IPS-15b (cell line): ENCODE results near the gene ADGRF5.

Experiments used
- H3K27me3 ChIP-seq: one replicate; pipeline ENCODE4 v1.6.1; 2013; ENCODE audit warnings: low read length; ENCODE audit not compliant: control insufficient read depth, insufficient read depth
- H3K36me3 ChIP-seq: one replicate; pipeline ENCODE4 v1.6.1; 2013; ENCODE audit warnings: low read length; ENCODE audit not compliant: control insufficient read depth, insufficient read depth
- H3K4me1 ChIP-seq: one replicate; pipeline ENCODE4 v1.6.1; 2013; ENCODE audit warnings: mild to moderate bottlenecking, low read length; ENCODE audit not compliant: control insufficient read depth, insufficient read depth
- H3K4me3 ChIP-seq: one replicate; pipeline ENCODE4 v1.5.1; 2013; ENCODE audit warnings: low read depth, low read length
- H3K9ac ChIP-seq: one replicate; pipeline ENCODE4 v1.6.1; 2013; ENCODE audit warnings: low read depth, mild to moderate bottlenecking, low read length
- H3K9me3 ChIP-seq: one replicate; pipeline ENCODE4 v1.6.1; 2013; ENCODE audit warnings: mild to moderate bottlenecking, low read length; ENCODE audit not compliant: control insufficient read depth, insufficient read depth

Gene ADGRF5

DNA sequence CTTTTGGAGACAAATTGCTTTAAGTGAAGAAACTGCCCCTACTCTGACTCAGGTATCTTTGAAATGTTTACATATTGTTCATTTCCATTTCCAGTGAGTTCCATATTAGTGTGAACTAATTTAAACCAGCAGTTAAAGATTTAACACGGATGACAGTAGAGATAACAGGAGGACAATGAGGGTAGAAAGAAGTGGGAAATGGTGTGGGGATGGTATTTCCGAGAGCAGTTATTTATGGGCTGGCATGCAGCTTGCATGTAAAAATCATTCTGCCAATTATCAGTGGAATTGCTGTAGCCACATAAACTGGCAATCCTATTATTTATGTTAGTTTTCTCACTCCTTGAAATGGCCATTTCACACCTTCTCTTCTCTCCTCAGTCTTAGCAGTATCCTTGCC is 8.6 kb upstream of the ADGRF5 start:
- Histone ChIP-seq H3K4me3 (no peak overlapping the region), H3K27me3 (no peaks in the 10 kb centered on the region), H3K9ac (no peak overlapping the region), H3K4me1 (peaks cover under 1% of the 10 kb centered on the region), H3K9me3 (no peaks in the 10 kb centered on the region), H3K36me3 (no peaks in the 10 kb centered on the region)

DNA sequence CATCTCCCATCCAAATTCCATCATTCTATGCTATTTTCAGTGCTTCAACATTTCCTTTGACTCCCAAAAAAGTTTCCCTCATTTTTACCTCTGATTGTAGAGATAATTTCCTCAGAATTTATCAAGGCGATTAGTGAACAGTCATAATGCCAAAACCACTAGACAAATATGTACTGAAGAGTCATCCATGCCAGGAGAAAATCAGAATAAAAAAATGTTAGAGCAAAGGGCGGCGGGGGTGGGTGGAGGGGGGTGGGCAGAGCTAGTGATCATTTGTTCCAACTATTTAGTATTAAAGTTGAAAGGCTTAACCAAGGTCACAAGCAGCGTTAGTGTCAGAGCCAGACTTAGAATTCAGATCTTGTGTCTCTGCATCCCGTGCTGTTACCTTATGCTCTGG is 5.3 kb upstream of the ADGRF5 start:
- H3K4me3 ChIP-seq = no peak overlapping the region
- no peaks in the 10 kb centered on the region for H3K4me1 ChIP-seq
- H3K36me3 ChIP-seq = no peaks in the 10 kb centered on the region
- H3K9me3 ChIP-seq = no peaks in the 10 kb centered on the region
- no peaks in the 10 kb centered on the region for H3K27me3 ChIP-seq
- no peak overlapping the region for H3K9ac ChIP-seq

DNA sequence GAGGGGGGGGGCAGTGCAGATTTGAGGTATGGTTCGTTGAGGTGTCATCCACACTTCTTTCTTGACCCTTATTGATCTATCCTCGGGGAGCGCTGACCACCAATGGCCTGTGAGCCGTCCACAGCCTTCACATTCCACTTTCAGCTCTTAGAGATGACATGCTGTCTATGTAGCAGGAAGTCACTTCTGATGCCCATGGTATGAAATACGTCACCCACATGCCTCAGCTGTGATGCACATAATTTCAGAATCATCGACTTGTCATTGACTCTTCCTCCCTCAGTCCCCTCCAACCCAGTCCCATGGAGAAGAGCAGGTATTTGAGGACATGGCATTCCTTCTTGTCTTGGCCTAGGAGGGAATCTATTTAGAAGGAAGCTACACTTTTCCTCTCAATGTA is 4.7 kb upstream of the ADGRF5 start:
- no peak overlapping the region for H3K4me3 ChIP-seq
- H3K27me3 ChIP-seq = no peaks in the 10 kb centered on the region
- no peak overlapping the region for H3K9ac ChIP-seq
- no peaks in the 10 kb centered on the region for H3K36me3 ChIP-seq
- no peaks in the 10 kb centered on the region for H3K4me1 ChIP-seq
- H3K9me3 ChIP-seq = no peaks in the 10 kb centered on the region

DNA sequence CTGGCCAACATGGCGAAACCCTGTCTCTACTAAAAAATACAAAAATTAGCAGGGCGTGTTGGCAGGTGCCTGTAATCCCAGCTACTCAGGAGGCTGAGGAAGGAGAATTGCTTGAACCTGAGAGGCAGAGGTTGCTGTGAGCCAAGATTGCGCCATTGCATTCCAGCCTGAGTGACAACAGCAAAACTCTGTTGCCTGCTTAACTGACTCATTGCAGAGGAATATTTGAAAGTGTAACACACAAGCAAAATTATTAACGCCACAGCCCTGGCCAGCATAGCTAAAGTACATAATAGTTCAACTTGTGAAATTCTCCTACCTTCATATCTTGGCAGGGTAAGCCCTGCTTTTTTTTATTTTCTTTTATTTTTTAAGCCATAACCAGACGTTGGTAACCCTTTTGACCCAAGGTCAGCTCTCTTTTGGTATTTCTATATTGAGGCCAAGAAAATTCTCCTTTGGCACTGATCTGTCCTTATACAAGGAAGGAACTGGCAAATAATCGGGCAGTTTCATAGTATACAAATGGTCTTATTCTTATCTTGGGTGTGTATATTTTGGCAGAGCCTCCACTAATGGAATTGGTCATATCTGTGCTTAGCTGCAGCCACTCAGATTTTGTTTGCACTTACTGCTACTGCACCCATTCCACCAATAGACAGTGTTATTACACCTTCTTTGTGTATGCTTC is 4.0 kb upstream of the ADGRF5 start:
- Histone ChIP-seq H3K36me3 (no peaks in the 10 kb centered on the region), H3K9me3 (no peaks in the 10 kb centered on the region), H3K4me3 (no peak overlapping the region), H3K4me1 (no peaks in the 10 kb centered on the region), H3K27me3 (no peaks in the 10 kb centered on the region), H3K9ac (no peak overlapping the region)

DNA sequence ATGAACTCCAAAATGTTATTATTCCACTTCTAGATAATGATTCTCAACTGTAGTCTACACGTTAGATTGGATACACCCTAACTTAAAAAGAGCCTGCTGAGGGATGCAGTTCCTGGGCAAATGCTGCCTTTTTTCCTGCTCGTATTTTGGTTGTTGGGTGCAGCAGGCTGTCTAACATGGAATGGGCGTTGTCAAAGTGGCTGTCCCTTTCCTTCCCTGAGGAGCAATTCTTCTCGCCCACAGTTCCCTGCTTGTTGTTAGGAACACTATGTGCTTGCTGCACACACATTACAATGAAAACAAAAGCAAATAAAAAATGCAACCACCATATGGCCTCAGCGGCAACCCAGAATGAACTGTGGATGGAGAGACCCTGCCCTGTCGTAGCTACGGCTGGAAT is 1.7 kb upstream of the ADGRF5 start:
- H3K4me1 ChIP-seq = no peaks in the 10 kb centered on the region
- no peak overlapping the region for H3K4me3 ChIP-seq
- H3K36me3 ChIP-seq = no peaks in the 10 kb centered on the region
- H3K9me3 ChIP-seq = no peaks in the 10 kb centered on the region
- H3K27me3 ChIP-seq = no peaks in the 10 kb centered on the region
- no peak overlapping the region for H3K9ac ChIP-seq

DNA sequence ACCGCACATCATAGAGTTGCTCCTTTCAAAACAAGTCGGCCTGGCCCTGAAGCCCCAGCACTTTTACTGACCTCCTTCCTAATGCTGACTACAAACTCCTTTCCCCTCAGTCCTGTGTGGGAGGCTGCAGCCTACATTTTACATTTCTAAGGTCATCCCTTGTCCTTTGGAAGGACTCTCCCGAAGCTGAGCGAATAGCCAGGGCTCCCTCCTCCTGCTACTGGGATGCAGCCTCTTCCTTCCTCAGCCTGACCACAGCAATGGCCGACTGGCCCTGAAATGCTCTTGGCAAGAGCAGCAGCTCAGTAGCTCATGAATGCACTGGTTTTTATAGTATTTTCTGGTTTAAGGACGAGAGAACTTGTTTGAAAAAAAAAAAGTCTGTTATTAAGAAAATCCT is 679 bp downstream of the ADGRF5 start:
- no peak overlapping the region for H3K4me3 ChIP-seq
- no peaks in the 10 kb centered on the region for H3K4me1 ChIP-seq
- no peaks in the 10 kb centered on the region for H3K9me3 ChIP-seq
- no peaks in the 10 kb centered on the region for H3K27me3 ChIP-seq
- no peak overlapping the region for H3K9ac ChIP-seq
- no peaks in the 10 kb centered on the region for H3K36me3 ChIP-seq

DNA sequence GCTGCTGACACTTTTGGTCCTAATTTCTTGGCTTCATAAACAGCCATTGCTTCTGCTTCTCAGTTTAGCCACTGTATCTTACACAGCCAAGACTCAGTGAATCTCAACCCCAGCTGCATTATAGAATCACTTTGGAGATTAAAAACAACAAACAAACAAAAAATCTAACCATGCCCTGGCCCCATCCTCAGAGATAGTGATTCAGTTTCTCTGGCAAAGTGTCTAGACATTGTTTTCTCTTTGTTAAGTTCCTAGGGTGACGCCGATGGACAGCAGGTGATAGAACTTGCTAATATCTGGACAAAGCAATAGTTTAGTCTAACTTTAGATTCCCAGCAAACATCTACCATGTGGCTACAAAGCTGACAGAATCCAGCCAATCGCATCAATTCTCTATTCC is 2.9 kb downstream of the ADGRF5 start:
- H3K9ac ChIP-seq = no peak overlapping the region
- no peaks in the 10 kb centered on the region for H3K27me3 ChIP-seq
- H3K9me3 ChIP-seq = no peaks in the 10 kb centered on the region
- H3K36me3 ChIP-seq = no peaks in the 10 kb centered on the region
- H3K4me1 ChIP-seq = no peaks in the 10 kb centered on the region
- no peak overlapping the region for H3K4me3 ChIP-seq

DNA sequence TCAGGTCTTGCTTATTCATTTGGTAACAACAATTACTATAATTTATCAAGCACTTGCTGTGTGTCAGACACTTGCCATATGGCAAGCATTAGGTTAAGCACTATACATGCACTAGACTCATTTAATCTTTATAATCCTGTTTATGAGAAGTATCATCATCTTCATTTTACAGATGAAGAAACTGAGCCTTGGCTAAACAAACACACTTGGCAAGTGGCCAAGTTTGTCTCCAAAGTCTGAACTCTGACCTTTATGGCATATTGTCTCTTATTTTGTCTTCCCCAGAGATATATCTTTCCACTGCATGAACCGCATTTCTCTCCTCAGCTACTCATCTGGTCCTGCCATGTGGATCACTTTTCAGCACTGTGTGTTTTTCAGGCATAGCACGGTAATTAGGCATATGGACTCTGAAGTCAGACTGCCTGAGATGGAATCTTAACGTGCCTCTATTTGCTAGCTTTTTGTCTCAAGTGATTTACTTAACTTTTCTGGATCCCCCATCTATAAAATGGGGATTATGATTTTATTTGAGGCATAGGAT is 4.7 kb downstream of the ADGRF5 start:
- Histone ChIP-seq H3K4me1 (no peaks in the 10 kb centered on the region), H3K27me3 (no peaks in the 10 kb centered on the region), H3K36me3 (no peaks in the 10 kb centered on the region), H3K9me3 (no peaks in the 10 kb centered on the region), H3K4me3 (no peak overlapping the region), H3K9ac (no peak overlapping the region)

DNA sequence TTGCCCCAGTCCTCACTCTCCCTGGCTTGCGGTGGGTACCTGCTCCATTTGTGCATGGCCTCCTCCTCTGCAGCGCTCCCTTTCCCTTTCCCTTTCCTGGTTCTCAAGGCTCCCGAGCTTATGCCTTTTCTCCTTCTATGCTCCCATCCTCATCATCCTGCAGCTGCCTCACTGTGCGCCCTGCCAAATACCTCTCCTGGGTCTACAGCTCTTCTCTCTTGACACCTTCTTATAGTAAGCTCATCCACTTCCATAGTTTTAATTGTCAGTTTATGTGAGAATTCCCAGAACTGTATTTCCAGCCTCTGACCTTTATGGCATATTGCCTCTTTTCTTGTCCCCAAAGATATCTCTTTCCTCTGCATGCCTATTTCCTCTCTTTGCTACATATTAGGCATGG is 5.9 kb downstream of the ADGRF5 start:
- no peaks in the 10 kb centered on the region for H3K27me3 ChIP-seq
- H3K4me1 ChIP-seq = no peaks in the 10 kb centered on the region
- no peaks in the 10 kb centered on the region for H3K9me3 ChIP-seq
- no peak overlapping the region for H3K4me3 ChIP-seq
- no peak overlapping the region for H3K9ac ChIP-seq
- no peaks in the 10 kb centered on the region for H3K36me3 ChIP-seq

DNA sequence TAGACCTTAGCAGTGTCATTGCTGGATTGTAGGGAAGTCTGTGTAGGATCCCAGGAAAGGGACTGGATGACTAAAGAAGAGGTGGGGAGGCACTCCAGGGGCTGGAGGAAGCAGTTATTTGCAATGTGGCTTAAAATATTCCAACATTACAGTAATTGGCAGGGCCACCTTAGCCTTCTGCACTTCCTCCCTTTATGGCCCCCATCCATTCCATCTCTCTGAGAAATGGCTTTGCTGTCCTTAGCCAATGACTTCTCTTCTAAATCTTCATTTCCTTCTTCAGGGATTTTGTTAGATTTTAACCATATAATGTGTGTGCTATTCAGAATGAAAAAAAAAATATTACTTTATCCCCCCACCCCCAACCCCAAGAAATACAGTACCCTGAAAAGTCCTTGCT is 6.4 kb downstream of the ADGRF5 start:
- no peaks in the 10 kb centered on the region for H3K4me1 ChIP-seq
- no peaks in the 10 kb centered on the region for H3K27me3 ChIP-seq
- H3K9me3 ChIP-seq = no peaks in the 10 kb centered on the region
- H3K36me3 ChIP-seq = no peaks in the 10 kb centered on the region
- no peak overlapping the region for H3K9ac ChIP-seq
- H3K4me3 ChIP-seq = no peak overlapping the region

DNA sequence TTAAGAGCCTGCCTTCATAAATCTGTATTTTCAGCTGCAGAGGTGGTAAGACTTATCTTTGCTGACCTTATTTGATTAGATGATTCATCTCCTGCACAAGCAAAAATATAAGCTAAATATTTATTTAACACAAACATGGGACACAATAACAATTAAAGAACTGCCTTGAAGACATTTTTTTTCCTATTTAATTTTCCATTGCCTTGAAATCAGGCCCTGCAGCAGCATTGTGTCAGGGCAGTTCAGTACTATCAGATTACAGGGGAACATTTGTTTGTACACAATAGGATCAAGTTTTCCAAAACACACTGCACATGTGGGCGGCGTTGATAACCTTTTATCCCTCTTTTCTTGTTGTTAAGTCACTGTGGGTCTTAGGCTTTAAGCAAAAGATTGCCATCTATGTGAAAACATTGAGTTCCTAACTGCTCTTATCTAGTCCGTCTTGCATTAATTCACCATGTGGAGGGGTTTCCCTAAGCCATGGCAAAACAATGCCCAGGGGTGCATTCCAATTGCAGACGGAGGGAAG is 7.4 kb downstream of the ADGRF5 start:
- no peak overlapping the region for H3K9ac ChIP-seq
- no peaks in the 10 kb centered on the region for H3K9me3 ChIP-seq
- H3K27me3 ChIP-seq = no peaks in the 10 kb centered on the region
- no peak overlapping the region for H3K4me3 ChIP-seq
- no peaks in the 10 kb centered on the region for H3K4me1 ChIP-seq
- H3K36me3 ChIP-seq = no peaks in the 10 kb centered on the region

DNA sequence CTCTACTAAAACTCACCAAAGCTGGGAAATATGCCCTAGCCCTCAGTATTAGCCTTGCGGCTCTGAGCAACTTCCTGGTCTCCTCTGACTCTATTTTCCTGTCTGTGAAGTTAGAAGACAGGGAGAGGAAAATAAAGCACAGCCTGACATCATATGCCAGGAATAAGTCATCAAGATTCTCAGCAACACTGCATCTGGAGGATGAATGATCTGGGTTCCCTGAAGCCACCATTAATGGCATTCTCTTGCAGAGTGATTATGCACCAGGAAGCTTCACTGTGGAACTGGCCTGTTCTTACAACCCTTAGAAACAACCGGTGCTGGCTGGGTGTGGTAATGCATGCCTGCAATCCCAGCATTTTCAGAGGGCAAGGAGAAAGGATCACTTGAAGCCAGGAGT is 12.4 kb downstream of the ADGRF5 start:
- Histone ChIP-seq H3K9ac (no peak overlapping the region), H3K27me3 (no peaks in the 10 kb centered on the region), H3K4me3 (no peak overlapping the region)

More for the DNA sequence above, 12.4 kb downstream of the ADGRF5 start:
- Histone ChIP-seq H3K36me3 (no peaks in the 10 kb centered on the region), H3K9me3 (no peaks in the 10 kb centered on the region), H3K4me1 (no peaks in the 10 kb centered on the region)
